GM19238 (cell line): Measurements from ENCODE around the gene CPT1A.

Experiments used
- DNase-seq: peaks from one replicate; pipeline ENCODE4 v3.0.0; 2011; ENCODE audit warnings: low spot score; ENCODE audit not compliant: insufficient read length

CPT1A gene

GRCh38 chr11:68759991-68760390, 81.7 kb downstream of the CPT1A start:
- DNase-seq: no peak

DNA sequence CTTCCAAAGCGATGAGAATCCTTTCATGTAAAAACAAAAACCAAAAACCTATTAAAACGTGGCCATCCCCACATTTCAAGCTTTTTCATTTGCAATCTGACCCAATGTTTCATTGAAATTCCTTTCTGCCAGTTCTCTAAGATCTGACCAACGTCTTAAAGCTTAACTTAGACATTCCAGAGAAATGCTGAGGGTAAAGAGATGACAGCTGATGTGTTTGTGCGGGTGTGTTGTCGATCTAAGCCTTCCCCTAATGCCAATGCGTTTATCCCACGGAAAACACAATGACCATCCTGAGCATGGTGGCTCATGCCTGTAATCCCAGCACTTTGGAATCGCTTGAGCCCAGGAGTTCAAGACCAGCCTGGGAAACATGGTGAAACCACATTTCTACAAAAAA, 84.0 kb downstream of the CPT1A start:
- DNase-seq: no peak

GRCh38 chr11:68756171-68756766, 85.4 kb downstream of the CPT1A start:
- no peak for DNase-seq

DNA sequence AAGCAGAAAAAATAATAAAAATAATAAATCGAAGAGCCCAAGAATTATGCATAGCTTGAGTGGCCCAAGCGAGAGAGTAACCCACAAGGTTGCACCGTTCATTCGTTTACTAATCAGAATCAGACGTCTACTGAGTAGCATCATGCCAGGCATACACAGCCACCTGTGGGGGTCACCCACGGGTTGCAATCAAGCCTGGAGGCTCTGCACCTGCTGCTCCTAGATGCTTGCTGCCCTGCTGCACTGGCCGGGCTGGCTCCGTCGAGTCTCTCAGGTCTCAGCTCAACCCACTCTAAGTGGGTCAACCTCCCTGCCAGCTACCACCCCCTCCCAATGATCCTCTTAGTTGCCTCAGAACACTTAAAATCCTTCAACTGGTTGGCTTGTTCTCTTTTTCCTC, 88.4 kb downstream of the CPT1A start:
- no peak for DNase-seq

GRCh38 chr11:68751331-68751856, 90.3 kb downstream of the CPT1A start, which contains the start of gene TESMIN:
TSS of gene TESMIN (minus strand) at chr11:68751520. CDS start at chr11:68750660, 860 bp downstream.
- peak; percentile 87 for DNase-seq

GRCh38 chr11:68751004-68751325, 90.8 kb downstream of the CPT1A start:
- DNase-seq: no peak

GRCh38 chr11:68750195-68751003, 91.3 kb downstream of the CPT1A start:
- no peak for DNase-seq

GRCh38 chr11:68749229-68750123, 92.2 kb downstream of the CPT1A start:
- no peak for DNase-seq

- DNase-seq: no peak
Observed at GRCh38 chr11:68748061-68748460, 93.7 kb downstream of the CPT1A start.

GRCh38 chr11:68743539-68743938, 98.2 kb downstream of the CPT1A start:
- no peak for DNase-seq

DNA sequence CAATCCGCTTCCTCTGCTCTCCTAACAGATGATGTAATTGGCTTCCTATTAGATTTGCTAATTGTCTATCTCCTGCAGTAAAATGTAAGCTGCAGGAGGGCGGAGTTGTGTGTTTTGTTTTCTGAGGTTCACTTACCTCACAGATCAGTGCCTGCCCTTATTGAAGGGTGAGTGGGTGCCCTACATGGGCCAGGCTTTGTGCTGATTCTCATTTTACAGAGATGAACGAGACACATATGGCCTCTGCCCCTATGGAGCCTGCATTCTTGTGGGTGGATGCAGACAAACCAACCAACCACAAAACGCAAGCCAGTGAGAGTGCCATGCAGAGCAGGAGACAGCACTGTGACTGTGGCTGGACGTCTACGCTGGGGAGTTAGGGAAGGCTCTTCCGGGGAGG, 100.3 kb downstream of the CPT1A start:
- no peak for DNase-seq

DNA sequence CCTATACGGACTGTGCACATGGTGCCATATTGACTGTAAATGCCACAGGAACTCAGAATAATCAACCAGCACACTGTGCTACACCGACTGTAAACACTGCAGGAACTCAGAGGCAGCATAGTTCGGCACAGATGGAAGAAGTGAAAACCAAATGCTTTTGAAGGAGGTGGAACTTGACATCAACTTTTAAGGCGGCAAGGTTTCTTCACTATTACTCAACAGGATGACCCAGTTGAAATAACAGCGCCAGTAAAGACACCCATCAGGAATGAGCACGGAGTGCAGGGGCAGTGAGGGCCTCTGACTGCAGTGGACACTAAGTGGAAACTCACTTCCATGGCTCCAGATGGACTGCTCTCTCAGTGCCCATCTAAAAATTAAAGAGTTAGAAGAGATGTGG, 106.1 kb downstream of the CPT1A start:
- DNase-seq: no peak

- DNase-seq: no peak
Observed at GRCh38 chr11:68735125-68735524, 106.6 kb downstream of the CPT1A start.

- no peak for DNase-seq
Observed at GRCh38 chr11:68734111-68734510, 107.6 kb downstream of the CPT1A start.

- DNase-seq: no peak
Observed at GRCh38 chr11:68727783-68728182, 113.9 kb downstream of the CPT1A start.

DNA sequence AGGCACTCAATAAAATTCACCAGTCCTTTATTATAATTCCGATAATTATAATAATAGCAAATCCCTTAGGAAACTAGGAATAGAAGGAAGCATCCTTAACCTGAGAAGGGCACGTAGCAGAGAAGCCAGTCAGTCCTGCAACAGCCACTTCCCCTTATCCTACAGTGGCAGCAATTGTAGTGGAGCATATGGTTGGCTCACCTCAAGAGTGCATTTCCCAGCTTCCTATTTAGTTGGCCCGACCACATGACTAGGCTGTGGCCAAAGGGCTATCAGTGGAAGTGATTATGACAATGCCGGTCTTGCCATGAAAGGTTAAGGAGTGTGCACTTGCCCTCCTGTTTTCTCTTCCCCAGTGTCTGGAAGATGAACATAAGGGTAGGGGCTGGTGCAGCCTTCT, 117.4 kb downstream of the CPT1A start:
- DNase-seq: no peak

DNA sequence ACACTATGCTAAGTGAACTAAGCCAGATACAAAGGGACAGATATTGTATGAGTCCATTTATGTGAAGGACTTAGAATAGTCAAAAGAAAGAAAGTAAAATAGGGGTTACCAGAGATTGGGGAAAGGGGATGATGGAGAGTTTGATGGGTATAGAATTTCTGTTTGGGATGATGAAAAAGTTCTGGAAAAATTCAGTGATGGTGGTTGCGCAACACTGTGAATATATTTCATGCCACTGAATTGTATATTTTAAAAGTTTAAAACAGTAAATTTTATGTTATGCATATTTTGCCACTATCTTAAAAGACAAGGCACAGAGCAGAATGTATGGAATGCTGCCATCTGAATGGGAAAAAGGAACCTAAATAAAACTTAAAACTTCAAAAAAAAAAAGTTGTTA, 119.6 kb downstream of the CPT1A start:
- DNase-seq: no peak

GRCh38 chr11:68721075-68721474, 120.6 kb downstream of the CPT1A start:
- DNase-seq: no peak

- DNase-seq: no peak
Observed at GRCh38 chr11:68715456-68716122, 126.1 kb downstream of the CPT1A start.

- DNase-seq: no peak
Observed at GRCh38 chr11:68714060-68714856, 127.5 kb downstream of the CPT1A start.

- no peak for DNase-seq
Observed at GRCh38 chr11:68711114-68711513, 130.6 kb downstream of the CPT1A start.
